GM19324 (cell line): Measurements from ENCODE around the gene MYF5.

ENCODE experiments used
- ATAC-seq: cut with Tn5 transposase; IDR thresholded peaks from one replicate; pipeline ENCODE4 v1.9.1; 2021; ENCODE audit warnings: mild to moderate bottlenecking, moderate library complexity; ENCODE audit not compliant: unreplicated experiment, low FRiP score

MYF5 gene

GRCh38 chr12:80756875-80757274 lies 40.2 kb downstream of the MYF5 start:
- no peak for ATAC-seq

- ATAC-seq, result no peak
These were observed 45.1 kb downstream of the MYF5 start for GRCh38 chr12:80761838-80762237.

- ATAC-seq, result no peak
These were observed 47.2 kb downstream of the MYF5 start for GRCh38 chr12:80763874-80764273.

GRCh38 chr12:80766210-80766609 lies 49.5 kb downstream of the MYF5 start:
- ATAC-seq, result no peak

GRCh38 chr12:80766897-80767296 lies 50.2 kb downstream of the MYF5 start:
- peak; percentile 97 for ATAC-seq
